Medulla oblongata (tissue), 1 donor: Measurements from ENCODE around the gene ACACB.

Source experiments
- DNase-seq: peaks from one replicate; pipeline ENCODE4 v3.0.0-alpha.2; 2015; ENCODE audit errors: extremely low spot score

ACACB gene

GRCh38 chr12:109255377-109255776, 139.0 kb downstream of the ACACB start:
- DNase-seq: peak; percentile 20

GRCh38 chr12:109256011-109256410, 139.6 kb downstream of the ACACB start:
- no peak for DNase-seq

GRCh38 chr12:109258201-109258600, 141.8 kb downstream of the ACACB start:
- no peak for DNase-seq

GRCh38 chr12:109258607-109259544, 142.5 kb downstream of the ACACB start:
- DNase-seq: no peak

GRCh38 chr12:109259545-109259895, 143.1 kb downstream of the ACACB start:
- DNase-seq: no peak

- DNase-seq: no peak
Observed at GRCh38 chr12:109261087-109261486, 144.7 kb downstream of the ACACB start.

- no peak for DNase-seq
Observed at GRCh38 chr12:109261939-109262338, 145.6 kb downstream of the ACACB start.

- no peak for DNase-seq
Observed at GRCh38 chr12:109263439-109263838, 147.1 kb downstream of the ACACB start.

GRCh38 chr12:109264095-109264942, 147.9 kb downstream of the ACACB start:
- DNase-seq: peak; percentile 72

- no peak for DNase-seq
Observed at GRCh38 chr12:109264943-109265650, 148.7 kb downstream of the ACACB start.

GRCh38 chr12:109266106-109266879, 149.9 kb downstream of the ACACB start:
- no peak for DNase-seq

- DNase-seq: no peak
Observed at GRCh38 chr12:109267361-109267760, 151.0 kb downstream of the ACACB start.

GRCh38 chr12:109268896-109269295, 152.5 kb downstream of the ACACB start:
- no peak for DNase-seq

GRCh38 chr12:109269428-109269827, 153.0 kb downstream of the ACACB start:
- DNase-seq: no peak

- DNase-seq: no peak
Observed at GRCh38 chr12:109270494-109270893, 154.1 kb downstream of the ACACB start.

GRCh38 chr12:109271418-109271817, 155.0 kb downstream of the ACACB start:
- no peak for DNase-seq

- DNase-seq: no peak
Observed at GRCh38 chr12:109273354-109273753, 157.0 kb downstream of the ACACB start.

GRCh38 chr12:109274381-109274780, 158.0 kb downstream of the ACACB start:
- DNase-seq: no peak

GRCh38 chr12:109275173-109275572, 158.8 kb downstream of the ACACB start:
- DNase-seq: no peak

- no peak for DNase-seq
Observed at GRCh38 chr12:109276160-109276559, 159.8 kb downstream of the ACACB start.

GRCh38 chr12:109277255-109277898, 161.0 kb downstream of the ACACB start:
- DNase-seq: no peak
